ENCODE data around the gene NAALADL2. TPM values are rescaled to one million over a fixed set of nuclear protein-coding genes. Genes with fewer than 3 reads are reported as not detected.

The NAALADL2 gene
- total RNA-seq, 1 donor, result 1.3 TPM

DNA sequence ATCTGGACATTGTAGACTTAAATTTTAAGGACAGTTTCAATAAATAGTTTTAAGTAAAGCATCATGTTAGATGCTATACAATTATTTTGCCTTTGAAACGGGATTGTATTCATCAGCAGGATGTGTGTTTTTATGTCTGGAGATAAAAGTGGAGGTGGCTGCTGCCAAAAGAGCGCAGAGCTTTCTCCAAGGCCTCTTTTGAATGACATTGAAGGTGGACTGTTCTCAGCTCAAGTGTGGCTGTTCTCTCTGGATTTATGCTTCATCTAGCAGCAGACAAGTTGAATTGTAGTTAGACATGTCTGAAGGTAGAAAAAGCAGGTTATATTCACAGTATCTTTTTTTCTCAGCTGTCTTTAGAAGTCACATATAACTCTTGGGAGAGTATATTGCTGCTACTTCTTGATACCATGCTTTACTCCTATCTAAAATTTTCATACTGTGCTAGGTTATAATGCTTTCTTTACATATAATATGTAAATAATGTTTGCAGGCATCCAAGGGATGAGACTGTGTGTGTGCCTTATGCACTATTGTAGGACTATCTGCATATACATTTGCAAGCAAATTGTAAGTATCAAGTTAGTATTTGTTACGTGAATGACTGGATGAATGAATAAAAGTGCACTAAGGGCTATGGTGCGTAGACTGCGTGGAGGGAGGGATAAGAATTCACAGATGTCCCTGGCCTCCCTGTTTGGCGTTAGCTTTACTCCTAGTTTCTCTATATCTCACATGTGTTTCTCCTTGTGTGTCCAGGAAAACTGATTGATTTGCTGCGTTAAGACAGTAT, 340.1 kb downstream of the NAALADL2 start:
- Histone ChIP-seq H3K9me3 (ENCODE audit: low read depth, low read length) (no peaks in the 10 kb centered on the region), H3K27me3 (ENCODE audit: insufficient read depth, low read length) (no peaks in the 10 kb centered on the region), H3K4me3 (ENCODE audit: low read length) (no peak overlapping the region), H3K4me1 (ENCODE audit: insufficient read depth, low read length) (no peaks in the 10 kb centered on the region)

DNA sequence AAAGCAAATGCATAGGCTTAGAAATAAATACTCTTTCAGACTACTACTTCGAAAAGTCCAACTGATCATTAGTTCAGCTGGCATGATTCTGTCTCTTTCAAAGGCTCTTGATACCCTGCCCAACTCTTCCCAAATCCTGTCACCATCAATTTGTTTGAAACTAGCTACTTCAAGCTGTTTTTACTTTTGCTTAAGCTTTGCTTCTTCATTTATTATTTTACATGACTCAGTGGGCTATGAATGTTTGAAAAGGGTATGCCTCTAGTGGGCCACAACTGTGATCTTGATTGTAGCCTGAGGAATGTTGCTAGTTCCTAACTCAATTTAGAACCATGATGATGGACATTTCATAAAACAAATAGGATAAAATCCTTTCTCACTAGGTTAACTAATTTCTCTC, 340.8 kb downstream of the NAALADL2 start:
- Histone ChIP-seq H3K4me1 (ENCODE audit: insufficient read depth, low read length) (no peaks in the 10 kb centered on the region), H3K27me3 (ENCODE audit: insufficient read depth, low read length) (no peaks in the 10 kb centered on the region), H3K4me3 (ENCODE audit: low read length) (no peak overlapping the region), H3K9me3 (ENCODE audit: low read depth, low read length) (no peaks in the 10 kb centered on the region)

DNA sequence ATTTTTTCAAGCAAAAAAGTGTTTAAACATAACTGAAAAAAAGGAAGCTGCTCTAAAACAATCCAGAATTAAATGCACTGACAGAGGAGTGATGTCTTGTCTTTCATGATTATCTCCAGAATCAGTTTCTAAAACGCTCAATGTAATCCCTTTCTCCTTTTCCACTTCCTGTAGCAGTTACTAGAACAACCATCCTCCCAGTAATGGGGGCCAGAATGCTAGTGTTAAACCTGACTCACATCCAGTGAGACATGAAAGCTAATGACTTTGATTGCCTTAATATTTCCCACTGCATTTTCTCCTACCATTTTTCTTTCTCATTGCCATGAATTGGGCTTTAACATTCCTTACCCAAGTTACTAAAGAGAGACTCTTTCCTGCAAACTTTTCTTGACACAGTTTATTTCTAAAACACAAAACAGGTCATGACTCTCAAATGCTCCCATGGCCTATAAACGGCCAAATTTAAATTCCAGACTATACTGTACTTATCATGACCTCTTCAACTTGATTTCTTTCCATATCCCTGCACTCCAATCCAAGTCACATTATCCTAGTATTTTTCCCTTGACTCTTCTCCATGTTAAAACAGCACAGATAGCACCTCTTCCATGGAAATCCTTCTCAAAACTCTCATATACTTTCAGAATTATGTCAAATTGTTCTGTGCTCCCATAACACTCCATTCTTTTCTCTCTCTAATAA, 341.4 kb downstream of the NAALADL2 start:
- Histone ChIP-seq H3K4me3 (ENCODE audit: low read length) (no peak overlapping the region), H3K27me3 (ENCODE audit: insufficient read depth, low read length) (no peaks in the 10 kb centered on the region), H3K4me1 (ENCODE audit: insufficient read depth, low read length) (no peaks in the 10 kb centered on the region), H3K9me3 (ENCODE audit: low read depth, low read length) (no peaks in the 10 kb centered on the region)

DNA sequence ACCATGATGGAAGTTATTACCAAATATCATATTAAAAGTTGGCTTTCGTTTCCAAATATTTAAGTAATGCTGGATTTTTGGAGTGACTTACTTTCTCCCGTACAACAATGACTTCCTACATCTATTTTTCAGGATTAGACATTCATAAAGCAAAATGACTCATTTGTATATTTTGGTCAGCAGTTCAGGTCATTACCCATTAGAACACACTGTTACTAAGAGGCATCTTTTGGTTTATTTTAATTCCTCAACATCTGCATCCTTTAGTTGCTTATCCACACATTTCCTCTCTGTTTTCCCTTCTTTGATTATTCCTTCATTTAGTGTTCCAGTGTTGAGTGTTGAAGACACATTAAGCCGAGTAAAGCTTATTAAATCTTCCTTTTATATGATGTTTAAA, 348.2 kb downstream of the NAALADL2 start:
- Histone ChIP-seq H3K4me1 (ENCODE audit: insufficient read depth, low read length) (no peaks in the 10 kb centered on the region), H3K9me3 (ENCODE audit: low read depth, low read length) (peaks cover 6% of the 10 kb centered on the region), H3K27me3 (ENCODE audit: insufficient read depth, low read length) (no peaks in the 10 kb centered on the region), H3K4me3 (ENCODE audit: low read length) (no peak overlapping the region)

DNA sequence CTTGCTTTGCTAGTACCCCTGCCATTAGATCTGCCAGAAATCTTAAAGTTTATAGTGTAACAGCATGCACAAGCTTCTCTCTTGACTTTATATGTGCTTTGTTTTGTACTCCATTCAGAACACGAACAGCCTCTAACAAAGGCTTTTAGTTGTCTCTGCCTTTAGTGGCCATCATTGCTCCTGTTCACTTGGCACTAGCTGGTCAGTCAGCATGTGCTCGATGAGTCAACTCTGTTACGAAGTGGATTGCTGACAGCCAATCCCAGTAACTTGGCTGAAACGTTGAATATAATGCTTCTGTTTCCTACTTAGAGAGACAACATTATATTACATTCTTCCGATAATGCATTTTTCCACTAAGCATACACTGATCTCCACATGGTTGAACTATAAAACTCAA, 349.2 kb downstream of the NAALADL2 start:
- Histone ChIP-seq H3K9me3 (ENCODE audit: low read depth, low read length) (peaks cover 6% of the 10 kb centered on the region), H3K27me3 (ENCODE audit: insufficient read depth, low read length) (no peaks in the 10 kb centered on the region), H3K4me1 (ENCODE audit: insufficient read depth, low read length) (no peaks in the 10 kb centered on the region), H3K4me3 (ENCODE audit: low read length) (no peak overlapping the region)

DNA sequence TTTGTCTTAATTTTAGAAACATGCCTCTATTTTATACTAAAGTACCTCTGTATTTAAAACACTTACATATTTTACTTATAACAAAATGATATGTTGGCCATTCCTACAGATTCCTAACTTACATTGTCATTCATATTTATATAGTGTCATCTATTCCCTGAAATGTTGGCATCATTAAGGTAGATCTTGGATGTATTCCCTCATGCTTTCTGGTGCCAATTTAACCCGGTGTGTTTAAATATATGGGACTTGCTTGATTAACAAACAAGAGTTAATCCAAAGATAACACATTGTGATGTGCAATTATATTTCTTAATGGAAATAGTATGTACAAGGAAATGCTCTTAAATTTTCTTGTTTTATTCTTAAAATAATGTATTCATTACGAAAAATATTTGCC, 352.3 kb downstream of the NAALADL2 start:
- no peak overlapping the region for H3K4me3 ChIP-seq (ENCODE audit: low read length)
- peaks cover 6% of the 10 kb centered on the region for H3K9me3 ChIP-seq (ENCODE audit: low read depth, low read length)
- H3K27me3 ChIP-seq (ENCODE audit: insufficient read depth, low read length), result no peaks in the 10 kb centered on the region
- no peaks in the 10 kb centered on the region for H3K4me1 ChIP-seq (ENCODE audit: insufficient read depth, low read length)

DNA sequence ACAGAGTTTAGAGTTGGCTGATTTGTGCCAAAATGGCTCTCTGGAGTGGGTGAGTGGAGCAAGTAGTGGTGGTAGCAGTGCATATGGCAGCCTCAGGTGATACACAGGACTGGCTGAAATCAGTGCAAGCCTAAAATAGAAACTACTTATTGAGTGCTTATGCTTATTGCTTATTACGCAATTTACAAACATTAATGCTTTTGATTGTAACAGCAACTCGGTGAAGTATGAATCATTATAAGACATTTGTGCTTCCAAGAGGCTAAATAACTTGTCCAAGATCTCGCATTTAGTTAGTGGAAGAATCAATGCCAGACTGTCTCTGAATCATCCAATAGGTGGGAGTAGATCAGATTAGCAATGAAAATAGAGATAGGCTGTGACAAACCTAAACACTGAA, 353.8 kb downstream of the NAALADL2 start:
- H3K4me1 ChIP-seq (ENCODE audit: insufficient read depth, low read length), result no peaks in the 10 kb centered on the region
- H3K27me3 ChIP-seq (ENCODE audit: insufficient read depth, low read length), result no peaks in the 10 kb centered on the region
- H3K4me3 ChIP-seq (ENCODE audit: low read length), result no peak overlapping the region
- H3K9me3 ChIP-seq (ENCODE audit: low read depth, low read length), result peaks cover 4% of the 10 kb centered on the region

DNA sequence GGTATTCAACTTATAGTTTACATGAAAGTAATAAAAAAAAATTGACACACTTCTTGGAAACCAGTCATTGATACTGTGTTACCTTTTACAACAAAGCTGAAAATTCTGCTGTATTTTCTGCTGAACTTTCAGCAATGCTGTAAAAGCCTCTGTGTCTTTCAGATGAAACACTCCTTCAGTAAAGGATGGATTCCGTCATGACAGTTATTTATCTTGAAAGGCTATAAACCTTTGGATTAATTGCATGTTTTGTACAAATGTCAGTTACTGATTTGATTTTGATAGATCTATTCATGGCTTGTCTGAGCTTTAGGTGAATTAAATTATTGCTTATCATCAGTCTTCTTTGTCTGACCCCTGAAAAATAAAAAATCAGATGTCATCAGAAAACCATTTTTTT, 355.1 kb downstream of the NAALADL2 start:
- Histone ChIP-seq H3K4me3 (ENCODE audit: low read length) (no peak overlapping the region), H3K27me3 (ENCODE audit: insufficient read depth, low read length) (no peaks in the 10 kb centered on the region)

DNA sequence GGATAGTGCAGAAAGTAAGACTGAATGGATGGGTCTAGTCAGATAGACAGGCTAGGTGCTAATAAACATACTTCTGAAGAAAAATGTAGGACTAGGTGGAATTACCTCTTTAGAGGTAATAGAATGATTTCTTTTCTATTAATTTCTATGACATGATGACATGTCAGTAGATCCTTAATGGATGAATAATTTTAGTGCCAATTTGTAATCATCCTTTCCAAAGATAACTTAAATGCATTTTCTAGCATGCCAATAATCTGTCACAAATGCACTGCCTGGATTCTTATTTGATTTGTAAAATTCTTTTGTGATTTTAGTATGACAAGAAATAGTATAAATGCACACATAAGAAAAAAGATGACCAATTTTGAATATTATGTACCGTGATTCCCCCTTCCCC, 356.7 kb downstream of the NAALADL2 start:
- no peak overlapping the region for H3K4me3 ChIP-seq (ENCODE audit: low read length)
- no peaks in the 10 kb centered on the region for H3K27me3 ChIP-seq (ENCODE audit: insufficient read depth, low read length)
- H3K9me3 ChIP-seq (ENCODE audit: low read depth, low read length), result peaks cover 4% of the 10 kb centered on the region
- H3K4me1 ChIP-seq (ENCODE audit: insufficient read depth, low read length), result no peaks in the 10 kb centered on the region

More for the DNA sequence above, 355.1 kb downstream of the NAALADL2 start:
- H3K4me1 ChIP-seq (ENCODE audit: insufficient read depth, low read length), result no peaks in the 10 kb centered on the region
- H3K9me3 ChIP-seq (ENCODE audit: low read depth, low read length), result peaks cover 4% of the 10 kb centered on the region

DNA sequence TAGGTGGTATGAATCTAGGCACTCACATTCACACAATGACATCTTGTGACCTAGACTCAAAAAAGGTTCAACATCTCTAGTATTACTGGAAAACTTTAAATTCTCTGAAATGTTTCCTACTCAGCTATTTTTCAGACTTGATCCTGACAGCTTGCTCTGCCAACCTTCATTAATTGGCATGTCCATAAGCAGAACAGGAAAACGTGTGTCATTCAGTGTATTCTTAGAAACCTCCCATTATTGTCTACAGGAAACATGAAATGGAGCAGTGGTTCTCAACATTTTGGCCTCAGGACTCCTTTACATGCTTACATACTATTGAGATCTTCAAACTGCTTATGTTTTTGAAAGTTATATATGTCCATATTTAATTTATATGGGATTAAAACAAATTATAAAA, 363.2 kb downstream of the NAALADL2 start:
- Histone ChIP-seq H3K4me1 (ENCODE audit: insufficient read depth, low read length) (no peaks in the 10 kb centered on the region), H3K9me3 (ENCODE audit: low read depth, low read length) (no peaks in the 10 kb centered on the region), H3K27me3 (ENCODE audit: insufficient read depth, low read length) (no peaks in the 10 kb centered on the region), H3K4me3 (ENCODE audit: low read length) (no peak overlapping the region)

DNA sequence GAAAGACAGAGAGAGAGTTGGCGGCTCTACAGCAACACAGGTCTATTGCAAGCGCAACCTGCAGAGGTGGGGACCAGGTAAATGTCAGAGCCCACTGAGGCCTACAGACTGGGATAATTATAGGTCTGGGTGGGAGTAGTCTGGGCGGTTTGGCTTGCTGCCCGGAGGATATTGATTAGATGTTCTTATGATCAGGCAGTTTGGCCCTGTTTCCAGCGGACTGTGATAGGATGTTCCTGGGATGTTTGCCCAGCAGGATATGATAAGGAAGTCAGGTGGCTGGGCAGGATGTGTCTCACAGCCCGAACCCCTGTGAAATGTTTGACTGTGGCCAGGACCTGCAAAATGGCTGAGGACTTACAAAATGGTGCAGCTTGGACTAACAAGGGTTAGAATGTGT, 364.9 kb downstream of the NAALADL2 start:
- H3K4me3 ChIP-seq (ENCODE audit: low read length), result no peak overlapping the region
- H3K27me3 ChIP-seq (ENCODE audit: insufficient read depth, low read length), result no peaks in the 10 kb centered on the region
- no peaks in the 10 kb centered on the region for H3K4me1 ChIP-seq (ENCODE audit: insufficient read depth, low read length)
- no peaks in the 10 kb centered on the region for H3K9me3 ChIP-seq (ENCODE audit: low read depth, low read length)

DNA sequence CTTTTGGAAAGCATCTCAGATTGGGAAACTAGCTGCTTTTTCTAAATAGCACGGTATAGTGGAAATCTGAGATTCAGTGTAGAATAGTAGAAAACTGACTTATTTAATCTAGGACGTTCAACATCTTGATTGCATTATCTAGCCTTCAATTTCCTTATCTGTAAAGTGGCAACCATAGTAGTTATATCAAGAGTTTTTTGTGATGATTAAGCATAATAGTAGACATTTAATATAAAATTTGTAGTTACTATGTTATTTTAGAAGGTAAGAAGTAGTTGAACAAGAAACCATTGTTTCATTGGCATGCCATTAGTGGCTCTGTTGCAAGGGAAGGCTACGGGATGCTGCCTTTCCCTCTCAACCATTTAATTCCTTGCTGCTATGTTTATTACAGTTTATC, 367.3 kb downstream of the NAALADL2 start:
- H3K27me3 ChIP-seq (ENCODE audit: insufficient read depth, low read length), result no peaks in the 10 kb centered on the region
- H3K4me3 ChIP-seq (ENCODE audit: low read length), result no peak overlapping the region
- H3K9me3 ChIP-seq (ENCODE audit: low read depth, low read length), result no peaks in the 10 kb centered on the region
- no peaks in the 10 kb centered on the region for H3K4me1 ChIP-seq (ENCODE audit: insufficient read depth, low read length)

DNA sequence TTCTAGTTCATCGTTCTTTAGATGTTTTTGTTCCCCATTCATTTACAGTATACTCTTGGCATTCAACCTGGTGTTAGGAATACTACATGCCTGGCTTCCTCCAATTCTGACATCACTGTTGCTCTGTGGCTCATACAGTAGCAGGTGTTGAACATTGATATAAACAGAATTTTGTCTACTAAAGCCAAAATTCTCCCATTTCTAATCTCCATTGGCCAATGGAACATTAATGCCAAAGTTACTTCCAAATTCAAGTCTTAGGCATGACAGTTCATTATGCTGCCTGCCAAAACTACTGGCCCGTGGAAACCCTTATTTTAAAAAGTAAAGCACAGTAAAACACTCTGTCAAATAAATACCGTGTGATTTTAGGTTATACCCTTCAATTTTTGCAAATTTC, 368.0 kb downstream of the NAALADL2 start:
- H3K4me3 ChIP-seq (ENCODE audit: low read length), result no peak overlapping the region
- no peaks in the 10 kb centered on the region for H3K27me3 ChIP-seq (ENCODE audit: insufficient read depth, low read length)
- no peaks in the 10 kb centered on the region for H3K9me3 ChIP-seq (ENCODE audit: low read depth, low read length)
- no peaks in the 10 kb centered on the region for H3K4me1 ChIP-seq (ENCODE audit: insufficient read depth, low read length)

DNA sequence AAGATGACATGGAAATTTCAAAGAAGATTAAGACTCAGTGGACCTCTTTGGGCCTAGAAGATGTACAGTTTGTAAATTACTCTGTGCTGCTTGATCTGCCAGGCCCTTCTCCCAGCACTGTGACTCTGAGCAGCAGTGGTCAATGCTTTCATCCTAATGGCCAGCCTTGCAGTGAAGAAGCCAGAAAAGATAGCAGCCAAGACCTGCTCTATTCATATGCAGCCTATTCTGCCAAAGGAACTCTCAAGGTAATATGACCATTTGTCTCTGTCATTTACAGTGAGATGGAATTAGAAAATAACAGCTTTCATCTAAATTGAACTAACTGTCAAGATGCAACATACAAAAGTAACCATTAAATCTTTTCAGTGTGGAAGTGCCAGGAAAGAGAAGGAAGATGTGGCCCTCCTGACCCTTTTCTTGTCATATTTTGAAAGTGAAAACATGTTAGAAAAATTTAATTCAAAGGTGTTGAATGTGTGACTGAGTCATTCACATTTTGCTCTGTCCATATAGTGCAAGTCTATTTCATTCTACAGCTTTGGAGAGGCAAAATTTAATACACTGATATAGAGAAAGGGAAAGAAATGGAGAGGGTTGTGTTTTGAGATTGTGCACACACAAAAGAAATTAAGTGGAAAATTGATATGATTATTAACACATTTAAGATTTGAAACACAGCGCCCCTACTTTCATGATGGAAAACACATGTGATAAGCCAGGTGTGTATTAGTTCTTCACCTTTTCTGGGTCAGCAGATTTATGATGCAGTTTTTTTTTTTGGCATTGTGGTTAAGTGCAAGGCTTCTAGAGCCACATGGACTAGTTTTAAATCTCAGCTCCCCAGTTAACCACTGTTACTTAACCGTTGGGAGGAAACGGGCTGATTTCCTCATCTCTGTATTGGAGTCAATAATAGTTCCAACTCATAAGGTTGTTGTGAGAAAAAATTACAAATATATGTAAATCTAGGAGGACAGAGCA, 375.1 kb downstream of the NAALADL2 start:
- Histone ChIP-seq H3K27me3 (ENCODE audit: insufficient read depth, low read length) (no peaks in the 10 kb centered on the region), H3K4me3 (ENCODE audit: low read length) (no peak overlapping the region), H3K9me3 (ENCODE audit: low read depth, low read length) (no peaks in the 10 kb centered on the region), H3K4me1 (ENCODE audit: insufficient read depth, low read length) (no peaks in the 10 kb centered on the region)

DNA sequence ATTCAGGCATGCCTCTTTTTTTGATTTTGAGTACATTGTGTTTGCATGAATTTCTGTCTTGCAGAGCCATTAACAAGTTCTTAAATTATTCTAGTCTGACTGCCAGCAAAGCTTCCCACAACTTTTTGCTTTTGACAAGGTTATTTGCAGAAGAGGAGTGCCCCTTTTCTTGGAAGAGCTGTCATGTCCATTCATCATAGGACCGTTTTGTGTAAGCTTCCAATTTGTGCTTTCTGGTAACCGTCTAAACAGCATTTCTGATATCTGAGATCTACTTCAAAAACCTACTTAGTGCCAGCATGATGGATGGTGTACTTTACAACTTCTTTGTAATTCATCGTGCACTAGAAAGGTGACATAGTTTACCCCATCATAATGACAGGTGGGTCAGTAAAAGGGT, 379.7 kb downstream of the NAALADL2 start:
- H3K4me1 ChIP-seq (ENCODE audit: insufficient read depth, low read length), result no peaks in the 10 kb centered on the region

More for the DNA sequence above, 379.7 kb downstream of the NAALADL2 start:
- Histone ChIP-seq H3K27me3 (ENCODE audit: insufficient read depth, low read length) (no peaks in the 10 kb centered on the region), H3K9me3 (ENCODE audit: low read depth, low read length) (no peaks in the 10 kb centered on the region), H3K4me3 (ENCODE audit: low read length) (no peak overlapping the region)

Measured in mononuclear cell (primary cell).